Caco-2 (cell line): ENCODE data around the gene RRP36. TPM values are rescaled to one million over a fixed set of nuclear protein-coding genes. Genes with fewer than 3 reads are reported as not detected.

Experiments
- BruUV-seq: library from RNA; stranded (reverse); fragments of 400-500 nt; replicated peaks from 2 replicates; lab custom pipeline; 2021; lab: Mats Ljungman, UMichigan
- CTCF ChIA-PET: fragments of 300-600 bp; sonication (Branson Sonifier 250); formaldehyde crosslinking; loops from one replicate; lab custom pipeline; 2022; ENCODE audit warnings: antibody characterized with exemption; lab: Charles Lee
- POLR2A ChIA-PET: fragments of 300-600 bp; sonication (Branson Sonifier 250); formaldehyde crosslinking; loops from one replicate; lab custom pipeline; 2022; ENCODE audit warnings: antibody characterized with exemption; lab: Charles Lee
- DNase-seq, 2 experiments: peaks; one replicate each; pipeline versions ENCODE4 v3.0.0 to v3.0.0-alpha.2; 2020 to 2022
- H3K27me3 ChIP-seq: replicated peaks from 2 replicates; pipeline ENCODE4 v1.6.0; 2011; ENCODE audit warnings: low read length; ENCODE audit not compliant: control insufficient read depth, insufficient read depth
- H3K36me3 ChIP-seq: 2 replicates; pipeline ENCODE4 v1.5.1; 2011; ENCODE audit warnings: low read length; ENCODE audit not compliant: control insufficient read depth, insufficient read depth
- H3K4me1 ChIP-seq: fragments of 250-450 bp; sonication (Bioruptor Pico); 2 replicates; pipeline ENCODE4 v1.5.1; 2020; ENCODE audit warnings: mild to moderate bottlenecking
- H3K4me3 ChIP-seq: 2 replicates; pipeline ENCODE4 v1.5.1; 2011; ENCODE audit warnings: low read depth, mild to moderate bottlenecking, control low read depth, low read length
- H3K9me3 ChIP-seq: fragments of 250-450 bp; sonication (Bioruptor Pico); 2 replicates; pipeline ENCODE4 v1.5.1; 2020; ENCODE audit warnings: mild to moderate bottlenecking, moderate library complexity
- H3K27ac Mint-ChIP-seq: one replicate; pipeline ENCODE4 v1.8.0; 2022; ENCODE audit warnings: mixed read lengths; ENCODE audit not compliant: unreplicated experiment
- H3K27me3 Mint-ChIP-seq: one replicate; pipeline ENCODE4 v1.8.0; 2022; ENCODE audit warnings: mixed read lengths; ENCODE audit not compliant: insufficient read depth, unreplicated experiment
- H3K36me3 Mint-ChIP-seq: one replicate; pipeline ENCODE4 v1.8.0; 2022; ENCODE audit warnings: mild to moderate bottlenecking, mixed read lengths; ENCODE audit not compliant: insufficient read depth, unreplicated experiment
- H3K4me1 Mint-ChIP-seq: one replicate; pipeline ENCODE4 v1.8.0; 2022; ENCODE audit warnings: low read depth, mixed read lengths; ENCODE audit not compliant: unreplicated experiment
- H3K4me3 Mint-ChIP-seq: one replicate; pipeline ENCODE4 v1.8.0; 2022; ENCODE audit warnings: mild to moderate bottlenecking, moderate library complexity, mixed read lengths; ENCODE audit not compliant: unreplicated experiment
- H3K9me3 Mint-ChIP-seq: one replicate; pipeline ENCODE4 v1.8.0; 2022; ENCODE audit warnings: mixed read lengths; ENCODE audit not compliant: unreplicated experiment
- intact Hi-C: fragments of 100-400 bp; cut with micrococcal nuclease; formaldehyde crosslinking; loops from one replicate; pipeline ENCODE4 v1.10.0; 2022; ENCODE audit not compliant: unreplicated experiment
- total RNA-seq: library from RNA; stranded (reverse); gene quantifications from 2 replicates; pipeline ENCODE4 v1.2.3, GENCODE V29; 2022
- TF ChIP-seq, protein P1 (sequence below), 2 experiments: fragments of 200-600 bp in 1 of 2; IDR thresholded peaks; 1 replicate in 1 of 2; 2 replicates in 1 of 2; pipeline versions ENCODE4 v1.5.1 to v1.8.0; 2011 to 2022; ENCODE audit warnings: antibody characterized with exemption in 1 of 2, control low read depth in 1 of 2, inconsistent platforms in 1 of 2, low read depth in 1 of 2, low read length in 1 of 2, mild to moderate bottlenecking in 1 of 2, moderate library complexity in 1 of 2; ENCODE audit not compliant: insufficient read depth in 1 of 2, severe bottlenecking in 1 of 2, unreplicated experiment in 1 of 2

RRP36 gene
- total RNA-seq, 1 experiment from 2014 or later = 74.9 TPM

- TF ChIP-seq, protein P1, sequence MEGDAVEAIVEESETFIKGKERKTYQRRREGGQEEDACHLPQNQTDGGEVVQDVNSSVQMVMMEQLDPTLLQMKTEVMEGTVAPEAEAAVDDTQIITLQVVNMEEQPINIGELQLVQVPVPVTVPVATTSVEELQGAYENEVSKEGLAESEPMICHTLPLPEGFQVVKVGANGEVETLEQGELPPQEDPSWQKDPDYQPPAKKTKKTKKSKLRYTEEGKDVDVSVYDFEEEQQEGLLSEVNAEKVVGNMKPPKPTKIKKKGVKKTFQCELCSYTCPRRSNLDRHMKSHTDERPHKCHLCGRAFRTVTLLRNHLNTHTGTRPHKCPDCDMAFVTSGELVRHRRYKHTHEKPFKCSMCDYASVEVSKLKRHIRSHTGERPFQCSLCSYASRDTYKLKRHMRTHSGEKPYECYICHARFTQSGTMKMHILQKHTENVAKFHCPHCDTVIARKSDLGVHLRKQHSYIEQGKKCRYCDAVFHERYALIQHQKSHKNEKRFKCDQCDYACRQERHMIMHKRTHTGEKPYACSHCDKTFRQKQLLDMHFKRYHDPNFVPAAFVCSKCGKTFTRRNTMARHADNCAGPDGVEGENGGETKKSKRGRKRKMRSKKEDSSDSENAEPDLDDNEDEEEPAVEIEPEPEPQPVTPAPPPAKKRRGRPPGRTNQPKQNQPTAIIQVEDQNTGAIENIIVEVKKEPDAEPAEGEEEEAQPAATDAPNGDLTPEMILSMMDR (IDR thresholded peaks at IDR 0.05; ENCODE audit: insufficient read depth in 1 of 2, low read depth in 1 of 2, low read length in 1 of 2, severe bottlenecking in 1 of 2, unreplicated experiment in 1 of 2) = no peak
- Mint-ChIP-seq H3K27me3 (no peaks in the 10 kb centered on the region), H3K27ac (no peak overlapping the region), H3K4me1 (no peaks in the 10 kb centered on the region), H3K36me3 (peaks cover 18% of the 10 kb centered on the region), H3K9me3 (no peaks in the 10 kb centered on the region), H3K4me3 (no peak overlapping the region)
- POLR2A ChIA-PET = interaction anchor here (1.0 kb wide), 1 partner anchor 11 kb away, joined by 6 read pairs; no protein-coding TSS in a partner anchor
- Histone ChIP-seq H3K9me3 (no peaks in the 10 kb centered on the region), H3K4me3 (no peak overlapping the region), H3K27me3 (no peaks in the 10 kb centered on the region), H3K36me3 (no peaks in the 10 kb centered on the region), H3K4me1 (no peaks in the 10 kb centered on the region)
- intact Hi-C loops = no loop called here
- CTCF ChIA-PET = interaction anchor here (0.6 to 0.7 kb wide), 2 partner anchors 96 to 1471 kb away, joined by 4 to 8 read pairs; no protein-coding TSS in a partner anchor
- DNase-seq = no peak
- BruUV-seq = no TSS peak
Observed at GRCh38 chr6:43001843-43002242, 19.6 kb upstream of the RRP36 start.

- H3K9me3 ChIP-seq = no peaks in the 10 kb centered on the region
- CTCF ChIA-PET = no interaction called here
- no peaks in the 10 kb centered on the region for H3K27me3 Mint-ChIP-seq
- H3K27me3 ChIP-seq = no peaks in the 10 kb centered on the region
- H3K4me3 ChIP-seq = no peak overlapping the region
- H3K4me3 Mint-ChIP-seq = no peak overlapping the region
- H3K9me3 Mint-ChIP-seq = no peaks in the 10 kb centered on the region
- no peaks in the 10 kb centered on the region for H3K4me1 ChIP-seq
- H3K36me3 Mint-ChIP-seq = peaks cover 42% of the 10 kb centered on the region
- BruUV-seq = no TSS peak
- H3K4me1 Mint-ChIP-seq = no peaks in the 10 kb centered on the region
- POLR2A ChIA-PET = interaction anchor here (0.6 kb wide), 1 partner anchor 76 kb away, joined by 3 read pairs; no protein-coding TSS in a partner anchor
- TF ChIP-seq, protein P1 (IDR thresholded peaks at IDR 0.05; ENCODE audit: insufficient read depth in 1 of 2, low read depth in 1 of 2, low read length in 1 of 2, severe bottlenecking in 1 of 2, unreplicated experiment in 1 of 2) = no peak
- no peak for DNase-seq
- no peak overlapping the region for H3K27ac Mint-ChIP-seq
- intact Hi-C loops = no loop called here
- peaks cover 3% of the 10 kb centered on the region for H3K36me3 ChIP-seq
Observed at GRCh38 chr6:43005844-43006243, 15.6 kb upstream of the RRP36 start.

- no peaks in the 10 kb centered on the region for H3K9me3 ChIP-seq
- no peaks in the 10 kb centered on the region for H3K27me3 ChIP-seq
- TF ChIP-seq, protein P1 (IDR thresholded peaks at IDR 0.05; ENCODE audit: insufficient read depth in 1 of 2, low read depth in 1 of 2, low read length in 1 of 2, severe bottlenecking in 1 of 2, unreplicated experiment in 1 of 2) = no peak
- ChIA-PET POLR2A (interaction anchor here (0.6 kb wide), 1 partner anchor 77 kb away, joined by 3 read pairs; no protein-coding TSS in a partner anchor), CTCF (no interaction called here)
- H3K4me3 Mint-ChIP-seq = no peak overlapping the region
- no peak overlapping the region for H3K27ac Mint-ChIP-seq
- no peaks in the 10 kb centered on the region for H3K9me3 Mint-ChIP-seq
- no peaks in the 10 kb centered on the region for H3K4me1 Mint-ChIP-seq
- H3K27me3 Mint-ChIP-seq = no peaks in the 10 kb centered on the region
- no TSS peak for BruUV-seq
- no peak overlapping the region for H3K4me3 ChIP-seq
- intact Hi-C loops = no loop called here
- peaks cover 3% of the 10 kb centered on the region for H3K36me3 ChIP-seq
- DNase-seq = no peak
- H3K4me1 ChIP-seq = no peaks in the 10 kb centered on the region
- peaks cover 46% of the 10 kb centered on the region for H3K36me3 Mint-ChIP-seq
Observed at GRCh38 chr6:43006251-43006650, 15.2 kb upstream of the RRP36 start.
